Caco-2 (cell line): Measurements from ENCODE around the gene ROBO1. TPM values are rescaled to one million over a fixed set of nuclear protein-coding genes. Genes with fewer than 3 reads are reported as not detected.

ENCODE experiments used
- BruUV-seq: library from RNA; stranded (reverse); fragments of 400-500 nt; replicated peaks from 2 replicates; lab custom pipeline; 2021; lab: Mats Ljungman, UMichigan
- CTCF ChIA-PET: fragments of 300-600 bp; sonication (Branson Sonifier 250); formaldehyde crosslinking; loops from one replicate; lab custom pipeline; 2022; ENCODE audit warnings: antibody characterized with exemption; lab: Charles Lee
- POLR2A ChIA-PET: fragments of 300-600 bp; sonication (Branson Sonifier 250); formaldehyde crosslinking; loops from one replicate; lab custom pipeline; 2022; ENCODE audit warnings: antibody characterized with exemption; lab: Charles Lee
- DNase-seq, 2 experiments: peaks; one replicate each; pipeline versions ENCODE4 v3.0.0 to v3.0.0-alpha.2; 2020 to 2022
- H3K27me3 ChIP-seq: replicated peaks from 2 replicates; pipeline ENCODE4 v1.6.0; 2011; ENCODE audit warnings: low read length; ENCODE audit not compliant: control insufficient read depth, insufficient read depth
- H3K36me3 ChIP-seq: 2 replicates; pipeline ENCODE4 v1.5.1; 2011; ENCODE audit warnings: low read length; ENCODE audit not compliant: control insufficient read depth, insufficient read depth
- H3K4me1 ChIP-seq: fragments of 250-450 bp; sonication (Bioruptor Pico); 2 replicates; pipeline ENCODE4 v1.5.1; 2020; ENCODE audit warnings: mild to moderate bottlenecking
- H3K4me3 ChIP-seq: 2 replicates; pipeline ENCODE4 v1.5.1; 2011; ENCODE audit warnings: low read depth, mild to moderate bottlenecking, control low read depth, low read length
- H3K9me3 ChIP-seq: fragments of 250-450 bp; sonication (Bioruptor Pico); 2 replicates; pipeline ENCODE4 v1.5.1; 2020; ENCODE audit warnings: mild to moderate bottlenecking, moderate library complexity
- H3K27ac Mint-ChIP-seq: one replicate; pipeline ENCODE4 v1.8.0; 2022; ENCODE audit warnings: mixed read lengths; ENCODE audit not compliant: unreplicated experiment
- H3K27me3 Mint-ChIP-seq: one replicate; pipeline ENCODE4 v1.8.0; 2022; ENCODE audit warnings: mixed read lengths; ENCODE audit not compliant: insufficient read depth, unreplicated experiment
- H3K36me3 Mint-ChIP-seq: one replicate; pipeline ENCODE4 v1.8.0; 2022; ENCODE audit warnings: mild to moderate bottlenecking, mixed read lengths; ENCODE audit not compliant: insufficient read depth, unreplicated experiment
- H3K4me1 Mint-ChIP-seq: one replicate; pipeline ENCODE4 v1.8.0; 2022; ENCODE audit warnings: low read depth, mixed read lengths; ENCODE audit not compliant: unreplicated experiment
- H3K4me3 Mint-ChIP-seq: one replicate; pipeline ENCODE4 v1.8.0; 2022; ENCODE audit warnings: mild to moderate bottlenecking, moderate library complexity, mixed read lengths; ENCODE audit not compliant: unreplicated experiment
- H3K9me3 Mint-ChIP-seq: one replicate; pipeline ENCODE4 v1.8.0; 2022; ENCODE audit warnings: mixed read lengths; ENCODE audit not compliant: unreplicated experiment
- intact Hi-C: fragments of 100-400 bp; cut with micrococcal nuclease; formaldehyde crosslinking; loops from one replicate; pipeline ENCODE4 v1.10.0; 2022; ENCODE audit not compliant: unreplicated experiment
- total RNA-seq: library from RNA; stranded (reverse); gene quantifications from 2 replicates; pipeline ENCODE4 v1.2.3, GENCODE V29; 2022
- TF ChIP-seq, protein P1 (sequence below), 2 experiments: fragments of 200-600 bp in 1 of 2; IDR thresholded peaks; 1 replicate in 1 of 2; 2 replicates in 1 of 2; pipeline versions ENCODE4 v1.5.1 to v1.8.0; 2011 to 2022; ENCODE audit warnings: antibody characterized with exemption in 1 of 2, control low read depth in 1 of 2, inconsistent platforms in 1 of 2, low read depth in 1 of 2, low read length in 1 of 2, mild to moderate bottlenecking in 1 of 2, moderate library complexity in 1 of 2; ENCODE audit not compliant: insufficient read depth in 1 of 2, severe bottlenecking in 1 of 2, unreplicated experiment in 1 of 2

ROBO1 gene
- total RNA-seq, 1 experiment from 2014 or later: 1.8 TPM

DNA sequence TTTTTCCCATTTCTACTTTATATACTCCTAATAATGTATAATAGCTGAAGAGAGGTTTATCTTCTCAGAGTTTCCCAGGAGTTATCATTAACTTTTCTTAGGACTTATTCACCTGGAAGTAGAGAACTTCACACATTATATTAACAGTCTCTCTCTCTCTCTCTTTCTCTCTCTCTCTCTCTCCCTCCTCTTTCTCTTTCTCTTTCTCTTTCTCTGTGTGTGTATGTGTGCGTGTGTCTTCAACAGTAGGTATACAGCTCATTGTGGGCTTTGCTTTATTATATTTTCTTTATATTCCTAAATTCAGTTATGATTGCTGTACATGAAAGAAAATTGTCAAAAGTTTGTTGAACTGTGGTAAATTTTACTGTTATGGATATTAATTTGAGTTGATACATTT lies 353.8 kb downstream of the ROBO1 start:
- no peak overlapping the region for H3K4me3 ChIP-seq
- DNase-seq: no peak
- H3K9me3 ChIP-seq: no peaks in the 10 kb centered on the region
- intact Hi-C loops: no loop called here
- POLR2A ChIA-PET: no interaction called here
- CTCF ChIA-PET: no interaction called here
- H3K27me3 Mint-ChIP-seq: peaks cover 7% of the 10 kb centered on the region
- no peaks in the 10 kb centered on the region for H3K9me3 Mint-ChIP-seq
- H3K27me3 ChIP-seq: no peaks in the 10 kb centered on the region
- H3K36me3 Mint-ChIP-seq: no peaks in the 10 kb centered on the region
- BruUV-seq: no TSS peak
- H3K36me3 ChIP-seq: no peaks in the 10 kb centered on the region
- TF ChIP-seq, protein P1, sequence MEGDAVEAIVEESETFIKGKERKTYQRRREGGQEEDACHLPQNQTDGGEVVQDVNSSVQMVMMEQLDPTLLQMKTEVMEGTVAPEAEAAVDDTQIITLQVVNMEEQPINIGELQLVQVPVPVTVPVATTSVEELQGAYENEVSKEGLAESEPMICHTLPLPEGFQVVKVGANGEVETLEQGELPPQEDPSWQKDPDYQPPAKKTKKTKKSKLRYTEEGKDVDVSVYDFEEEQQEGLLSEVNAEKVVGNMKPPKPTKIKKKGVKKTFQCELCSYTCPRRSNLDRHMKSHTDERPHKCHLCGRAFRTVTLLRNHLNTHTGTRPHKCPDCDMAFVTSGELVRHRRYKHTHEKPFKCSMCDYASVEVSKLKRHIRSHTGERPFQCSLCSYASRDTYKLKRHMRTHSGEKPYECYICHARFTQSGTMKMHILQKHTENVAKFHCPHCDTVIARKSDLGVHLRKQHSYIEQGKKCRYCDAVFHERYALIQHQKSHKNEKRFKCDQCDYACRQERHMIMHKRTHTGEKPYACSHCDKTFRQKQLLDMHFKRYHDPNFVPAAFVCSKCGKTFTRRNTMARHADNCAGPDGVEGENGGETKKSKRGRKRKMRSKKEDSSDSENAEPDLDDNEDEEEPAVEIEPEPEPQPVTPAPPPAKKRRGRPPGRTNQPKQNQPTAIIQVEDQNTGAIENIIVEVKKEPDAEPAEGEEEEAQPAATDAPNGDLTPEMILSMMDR (IDR thresholded peaks at IDR 0.05; ENCODE audit: insufficient read depth in 1 of 2, low read depth in 1 of 2, low read length in 1 of 2, severe bottlenecking in 1 of 2, unreplicated experiment in 1 of 2): no peak
- no peak overlapping the region for H3K4me3 Mint-ChIP-seq
- no peak overlapping the region for H3K27ac Mint-ChIP-seq
- H3K4me1 ChIP-seq: no peaks in the 10 kb centered on the region
- no peaks in the 10 kb centered on the region for H3K4me1 Mint-ChIP-seq

DNA sequence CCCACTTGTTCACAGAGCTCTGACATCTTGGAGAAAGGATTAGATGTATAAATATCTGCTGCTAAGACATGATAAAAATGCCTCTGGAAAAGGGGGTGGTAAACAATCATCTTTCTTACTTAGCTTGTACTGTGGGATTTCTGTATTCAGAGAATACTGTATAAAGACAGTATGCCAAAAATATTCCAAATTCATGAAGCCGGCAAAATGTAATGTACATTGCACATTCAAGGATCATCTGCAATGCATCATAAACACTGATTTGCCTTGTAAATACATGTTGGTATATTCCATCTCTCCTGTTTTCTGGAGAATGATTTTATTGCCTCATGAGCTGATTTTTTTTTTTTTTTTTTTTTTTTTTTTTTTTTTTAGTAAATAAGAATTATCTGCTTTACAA lies 355.3 kb downstream of the ROBO1 start:
- H3K36me3 ChIP-seq: no peaks in the 10 kb centered on the region
- no peak overlapping the region for H3K4me3 ChIP-seq
- POLR2A ChIA-PET: no interaction called here
- TF ChIP-seq, protein P1 (IDR thresholded peaks at IDR 0.05; ENCODE audit: insufficient read depth in 1 of 2, low read depth in 1 of 2, low read length in 1 of 2, severe bottlenecking in 1 of 2, unreplicated experiment in 1 of 2): no peak
- DNase-seq: no peak
- Mint-ChIP-seq H3K36me3 (no peaks in the 10 kb centered on the region), H3K27ac (no peak overlapping the region), H3K4me1 (no peaks in the 10 kb centered on the region), H3K4me3 (no peak overlapping the region), H3K27me3 (peaks cover 7% of the 10 kb centered on the region), H3K9me3 (no peaks in the 10 kb centered on the region)
- no peaks in the 10 kb centered on the region for H3K27me3 ChIP-seq
- intact Hi-C loops: no loop called here
- H3K9me3 ChIP-seq: no peaks in the 10 kb centered on the region
- BruUV-seq: no TSS peak
- H3K4me1 ChIP-seq: no peaks in the 10 kb centered on the region
- CTCF ChIA-PET: no interaction called here

DNA sequence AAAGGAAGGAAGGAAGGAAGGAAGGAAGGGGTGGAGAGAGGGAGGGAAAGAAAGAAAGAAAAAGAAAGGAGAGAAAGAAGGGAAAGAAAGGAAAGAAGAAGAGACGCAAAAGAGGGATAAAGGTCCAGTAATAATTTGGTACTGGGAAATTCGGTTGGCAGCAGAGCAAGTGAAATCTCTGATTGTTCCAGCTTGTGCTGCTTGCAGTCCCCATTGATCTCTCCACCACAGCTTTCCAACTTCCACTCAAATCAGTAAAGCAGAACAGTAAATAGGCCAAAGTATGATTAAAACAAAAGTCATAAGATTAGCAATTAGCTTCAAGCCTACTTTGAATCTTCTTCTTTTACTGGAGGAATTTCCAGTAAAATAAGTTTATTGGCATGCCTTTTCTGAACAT lies 357.2 kb downstream of the ROBO1 start:
- no peaks in the 10 kb centered on the region for H3K36me3 Mint-ChIP-seq
- DNase-seq: no peak
- TF ChIP-seq, protein P1 (IDR thresholded peaks at IDR 0.05; ENCODE audit: insufficient read depth in 1 of 2, low read depth in 1 of 2, low read length in 1 of 2, severe bottlenecking in 1 of 2, unreplicated experiment in 1 of 2): no peak
- no TSS peak for BruUV-seq
- Histone ChIP-seq H3K4me3 (no peak overlapping the region), H3K9me3 (no peaks in the 10 kb centered on the region), H3K4me1 (no peaks in the 10 kb centered on the region), H3K36me3 (no peaks in the 10 kb centered on the region), H3K27me3 (no peaks in the 10 kb centered on the region)
- intact Hi-C loops: no loop called here
- H3K4me1 Mint-ChIP-seq: no peaks in the 10 kb centered on the region
- H3K27me3 Mint-ChIP-seq: peaks cover 7% of the 10 kb centered on the region
- ChIA-PET CTCF (no interaction called here), POLR2A (no interaction called here)
- H3K27ac Mint-ChIP-seq: no peak overlapping the region
- H3K9me3 Mint-ChIP-seq: no peaks in the 10 kb centered on the region
- no peak overlapping the region for H3K4me3 Mint-ChIP-seq
